Upper lobe of left lung (tissue), 6 donors: Measurements from ENCODE around the gene NECTIN2. TPM values are rescaled to one million over a fixed set of nuclear protein-coding genes. Genes with fewer than 3 reads are reported as not detected.

Source experiments
- ATAC-seq, 2 donors: fragments of 200-7000 bp; cut with Tn5 transposase; one replicate each; pipeline ENCODE4 v1.9.1; 2022; ENCODE audit warnings: mild to moderate bottlenecking in 2 of 2, moderate library complexity in 2 of 2; ENCODE audit not compliant: low FRiP score in 2 of 2
- DNase-seq, 2 donors: peaks; one replicate each; pipeline ENCODE4 v3.0.0-alpha.2; 2019 to 2020
- H3K27ac ChIP-seq, 4 donors: fragments of 200-600 bp; sonication (generic); one replicate each; pipeline ENCODE4 v1.5.1; 2016 to 2019
- H3K27me3 ChIP-seq, 4 donors: fragments of 200-600 bp; sonication (generic); one replicate each; pipeline ENCODE4 v1.5.1; 2017 to 2019
- H3K36me3 ChIP-seq, 4 donors: fragments of 200-600 bp; sonication (generic); one replicate each; pipeline ENCODE4 v1.5.1; 2016 to 2019
- H3K4me1 ChIP-seq, 4 donors: fragments of 200-600 bp; sonication (generic); one replicate each; pipeline ENCODE4 v1.5.1; 2018 to 2019
- H3K4me3 ChIP-seq, 4 donors: fragments of 200-600 bp; sonication (generic); one replicate each; pipeline ENCODE4 v1.5.1; 2017 to 2019; ENCODE audit warnings: mild to moderate bottlenecking in 2 of 4, moderate library complexity in 1 of 4
- H3K9me3 ChIP-seq, 4 donors: fragments of 200-600 bp; sonication (generic); one replicate each; pipeline ENCODE4 v1.5.1; 2018 to 2019
- EP300 ChIP-seq, 4 donors: sonication (generic); formaldehyde crosslinking; IDR thresholded peaks; one replicate each; pipeline ENCODE4 v1.5.1; 2017; ENCODE audit warnings: antibody characterized with exemption in 4 of 4, control low read depth in 2 of 4
- POLR2A ChIP-seq, 4 donors: fragments of 450-650 bp; IDR thresholded peaks; one replicate each; pipeline ENCODE4 v1.5.1; 2016 to 2017; ENCODE audit warnings: antibody characterized with exemption in 4 of 4, mild to moderate bottlenecking in 2 of 4
- POLR2AphosphoS5 ChIP-seq, 2 donors: sonication (generic); formaldehyde crosslinking; IDR thresholded peaks; one replicate each; pipeline ENCODE4 v1.5.1; 2017; ENCODE audit warnings: antibody characterized with exemption in 2 of 2
- WGBS, 2 donors: methylation state at CpG; one replicate each; pipeline ENCODE4 v1.1.5; 2017 to 2018; 5-methylcytosine and 5-hydroxymethylcytosine counted together
- total RNA-seq, 6 donors: library from RNA; depleted of rRNA in 4 of 6; stranded (reverse); fragments of >200 nt in 4 of 6; gene quantifications; one replicate each; pipeline versions ENCODE4 v1.1.0 to v1.2.1, GENCODE V29; 2016 to 2021
- TF ChIP-seq, protein P1 (sequence below), 6 experiments: fragments of 450-650 bp in 4 of 6; fragments of 200-600 bp in 2 of 6; sonication (generic) in 2 of 6; IDR thresholded peaks; one replicate each; pipeline ENCODE4 v1.5.1; 2016 to 2019; ENCODE audit warnings: antibody characterized with exemption in 6 of 6
- donor health status: DM: no; HTN: no; CAD: no; lungs with moderate emphysema.
- donor health status: DM: no; HTN: yes; CAD: no; lungs with severe emphysema.

Gene NECTIN2
- total RNA-seq, 6 donors from 2014 or later, result 52.2 to 152 (median 109) TPM

DNA sequence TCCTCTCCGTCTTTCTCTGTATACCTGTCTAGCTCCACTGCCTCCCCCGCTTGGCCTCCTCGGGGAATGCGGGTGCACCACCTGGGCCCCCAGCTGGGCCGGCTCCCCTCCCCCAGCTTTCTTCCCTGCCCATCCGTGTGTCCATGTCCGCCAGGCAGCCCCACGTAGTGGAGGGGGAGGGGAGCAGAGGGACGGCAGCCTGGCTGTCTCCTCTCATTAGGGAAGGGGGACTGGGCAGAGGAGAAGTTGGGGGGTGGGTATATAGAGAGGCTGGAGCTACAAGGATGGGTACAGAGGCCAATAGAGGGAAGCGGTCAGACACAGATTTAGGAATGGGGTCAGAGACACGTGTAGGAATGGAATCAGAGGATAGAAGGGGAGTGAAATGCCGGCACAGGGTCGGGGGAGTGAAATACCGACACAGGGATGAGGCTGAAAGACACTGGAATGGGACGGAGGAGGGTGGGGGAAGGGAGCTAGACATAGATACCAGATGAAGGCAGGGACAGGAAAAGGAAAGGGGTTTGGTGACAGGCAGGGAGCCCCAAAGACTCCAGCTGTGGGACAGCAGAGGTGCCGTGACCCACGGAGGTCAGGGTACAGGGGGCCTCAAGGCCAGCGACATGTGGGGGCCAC lies 2.8 kb downstream of the NECTIN2 start:
- ATAC-seq (no peak), DNase-seq (no peak)
- H3K4me3 ChIP-seq, result peak overlapping the region in 3 of 4 donors; percentile 86 to 88 (median 87)
- H3K36me3 ChIP-seq, result peaks cover 0 to 2% (median 0%) of the 10 kb centered on the region in 4 donors
- no peaks in the 10 kb centered on the region for H3K9me3 ChIP-seq
- TF ChIP-seq, protein P1, sequence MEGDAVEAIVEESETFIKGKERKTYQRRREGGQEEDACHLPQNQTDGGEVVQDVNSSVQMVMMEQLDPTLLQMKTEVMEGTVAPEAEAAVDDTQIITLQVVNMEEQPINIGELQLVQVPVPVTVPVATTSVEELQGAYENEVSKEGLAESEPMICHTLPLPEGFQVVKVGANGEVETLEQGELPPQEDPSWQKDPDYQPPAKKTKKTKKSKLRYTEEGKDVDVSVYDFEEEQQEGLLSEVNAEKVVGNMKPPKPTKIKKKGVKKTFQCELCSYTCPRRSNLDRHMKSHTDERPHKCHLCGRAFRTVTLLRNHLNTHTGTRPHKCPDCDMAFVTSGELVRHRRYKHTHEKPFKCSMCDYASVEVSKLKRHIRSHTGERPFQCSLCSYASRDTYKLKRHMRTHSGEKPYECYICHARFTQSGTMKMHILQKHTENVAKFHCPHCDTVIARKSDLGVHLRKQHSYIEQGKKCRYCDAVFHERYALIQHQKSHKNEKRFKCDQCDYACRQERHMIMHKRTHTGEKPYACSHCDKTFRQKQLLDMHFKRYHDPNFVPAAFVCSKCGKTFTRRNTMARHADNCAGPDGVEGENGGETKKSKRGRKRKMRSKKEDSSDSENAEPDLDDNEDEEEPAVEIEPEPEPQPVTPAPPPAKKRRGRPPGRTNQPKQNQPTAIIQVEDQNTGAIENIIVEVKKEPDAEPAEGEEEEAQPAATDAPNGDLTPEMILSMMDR (IDR thresholded peaks at IDR 0.05), result no peak
- TF ChIP-seq POLR2A (IDR thresholded peaks at IDR 0.05), result no peak
- TF ChIP-seq POLR2AphosphoS5 (IDR thresholded peaks at IDR 0.05), result no peak
- no peak for TF ChIP-seq EP300 (IDR thresholded peaks at IDR 0.05)
- H3K4me1 ChIP-seq, result peaks cover 36 to 60% (median 46%) of the 10 kb centered on the region in 4 donors
- WGBS, 2 donors, result 32 to 39% methylated on average over 17 of the region's 18 CpGs
- H3K27ac ChIP-seq, result peak overlapping the region; percentile 96 to 100 (median 98)
- no peaks in the 10 kb centered on the region for H3K27me3 ChIP-seq

DNA sequence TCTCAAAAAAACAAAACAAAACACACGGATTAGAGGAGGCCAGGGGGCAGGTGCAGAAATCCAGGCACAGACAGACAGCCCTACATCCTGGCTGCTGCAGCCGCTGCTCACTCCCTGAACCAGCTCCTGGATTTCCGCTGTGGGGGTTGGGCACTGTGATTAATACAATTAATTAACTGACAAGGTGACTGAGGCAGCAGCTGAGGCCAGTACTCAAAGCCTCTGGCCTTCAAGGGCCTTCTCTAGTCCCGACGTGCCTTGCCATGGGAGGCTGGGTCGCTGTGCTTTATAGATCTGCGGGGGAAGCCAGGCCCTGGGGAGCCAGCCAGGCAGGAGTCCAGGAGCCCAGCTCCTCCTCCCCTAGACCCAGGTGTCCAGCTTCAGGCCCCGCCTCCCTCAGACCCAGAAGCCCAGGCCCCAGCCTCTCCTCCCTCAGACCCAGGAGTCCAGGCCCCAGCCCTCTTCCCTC lies 4.6 kb downstream of the NECTIN2 start:
- 70 to 78% methylated on average over 7 to 8 of the region's 8 CpGs for WGBS, 2 donors
- no peak for ATAC-seq
- peak overlapping the region in 2 of 4 donors; percentile 57 to 98 for H3K27ac ChIP-seq
- peaks cover 29 to 47% (median 34%) of the 10 kb centered on the region in 4 donors for H3K4me1 ChIP-seq
- no peaks in the 10 kb centered on the region for H3K27me3 ChIP-seq
- no peaks in the 10 kb centered on the region for H3K9me3 ChIP-seq
- DNase-seq, result no peak
- peaks cover 0 to 2% (median 0%) of the 10 kb centered on the region in 4 donors for H3K36me3 ChIP-seq
- no peak overlapping the region for H3K4me3 ChIP-seq
- TF ChIP-seq POLR2AphosphoS5 (IDR thresholded peaks at IDR 0.05), result no peak
- no peak for TF ChIP-seq EP300 (IDR thresholded peaks at IDR 0.05)
- TF ChIP-seq, protein P1 (IDR thresholded peaks at IDR 0.05), result no peak
- no peak for TF ChIP-seq POLR2A (IDR thresholded peaks at IDR 0.05)

DNA sequence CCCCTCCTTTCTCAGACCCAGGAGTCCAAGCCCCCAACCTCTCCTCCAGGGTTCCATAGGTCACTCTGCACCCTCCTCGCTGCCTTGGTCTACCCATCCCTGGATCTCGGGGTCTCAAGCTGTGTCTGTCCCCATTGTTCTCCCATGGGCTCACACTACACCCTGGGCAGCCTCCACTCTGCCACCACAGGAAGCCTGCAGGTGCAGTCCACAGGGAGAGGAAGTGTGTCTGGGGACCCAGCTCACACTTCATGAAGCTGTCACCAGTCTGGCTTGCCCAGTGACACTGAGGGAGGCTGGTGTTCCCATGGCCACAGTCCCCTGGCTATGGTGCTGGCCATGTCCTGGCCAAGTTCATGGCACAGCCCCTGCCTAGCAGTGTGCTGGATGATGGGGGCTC lies 5.3 kb downstream of the NECTIN2 start:
- Histone ChIP-seq H3K4me1 (peaks cover 34 to 53% (median 40%) of the 10 kb centered on the region in 4 donors), H3K4me3 (no peak overlapping the region), H3K27me3 (no peaks in the 10 kb centered on the region), H3K9me3 (no peaks in the 10 kb centered on the region), H3K27ac (peak overlapping the region in 1 of 4 donors; percentile 57), H3K36me3 (peaks cover 0 to 2% (median 0%) of the 10 kb centered on the region in 4 donors)
- no peak for DNase-seq
- no peak for ATAC-seq
- TF ChIP-seq EP300 (IDR thresholded peaks at IDR 0.05) (no peak), POLR2AphosphoS5 (IDR thresholded peaks at IDR 0.05) (no peak), POLR2A (IDR thresholded peaks at IDR 0.05) (no peak)
- TF ChIP-seq, protein P1 (IDR thresholded peaks at IDR 0.05), result no peak
- WGBS, 2 donors, result 56 to 68% methylated on average over 2 of the region's 2 CpGs

DNA sequence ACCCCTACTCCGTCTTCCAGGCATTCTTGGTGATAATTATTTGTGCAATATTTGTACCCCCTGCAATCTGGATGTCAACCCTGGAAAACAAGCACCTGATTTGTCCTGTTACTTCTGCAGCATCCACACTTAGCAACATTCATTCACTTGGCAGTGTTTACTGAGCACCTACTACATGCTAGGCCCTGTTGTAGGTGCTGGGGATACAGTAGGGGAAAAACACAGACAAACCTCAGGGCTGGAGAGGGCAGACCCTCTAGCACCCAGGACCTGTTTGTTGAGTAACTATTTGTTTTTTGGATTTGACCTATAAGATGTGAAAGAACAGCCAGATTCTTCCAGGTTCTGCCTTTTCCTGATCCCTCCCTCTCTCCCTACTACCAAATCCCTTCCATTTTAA lies 9.5 kb downstream of the NECTIN2 start:
- Histone ChIP-seq H3K27ac (peak overlapping the region in 2 of 4 donors; percentile 63 to 70), H3K27me3 (no peaks in the 10 kb centered on the region), H3K4me1 (peaks cover 28 to 47% (median 43%) of the 10 kb centered on the region in 4 donors), H3K36me3 (peaks cover 0 to 11% (median 0%) of the 10 kb centered on the region in 4 donors), H3K9me3 (no peaks in the 10 kb centered on the region), H3K4me3 (no peak overlapping the region)
- DNase-seq, result no peak
- no peak for TF ChIP-seq EP300 (IDR thresholded peaks at IDR 0.05)
- TF ChIP-seq POLR2AphosphoS5 (IDR thresholded peaks at IDR 0.05), result no peak
- TF ChIP-seq, protein P1 (IDR thresholded peaks at IDR 0.05), result no peak
- WGBS, 2 donors, result 73 to 85% methylated on average over 1 of the region's 1 CpG
- no peak for ATAC-seq
